ENCODE measurements around the gene WASF1. TPM values are rescaled to one million over a fixed set of nuclear protein-coding genes. Genes with fewer than 3 reads are reported as not detected.

The WASF1 gene
- total RNA-seq, 1 donor from 2014 or later = 0.53 TPM

GRCh38 chr6:110068592-110068967 is 110.9 kb downstream of the WASF1 start:
- no peaks in the 10 kb centered on the region for H3K27me3 ChIP-seq
- TF ChIP-seq CTCF (IDR thresholded peaks at IDR 0.05) = no peak
- no peaks in the 10 kb centered on the region for H3K9me3 ChIP-seq
- no peaks in the 10 kb centered on the region for H3K4me1 ChIP-seq
- H3K27ac ChIP-seq = no peak overlapping the region
- H3K36me3 ChIP-seq = no peaks in the 10 kb centered on the region
- no peak overlapping the region for H3K4me3 ChIP-seq
- DNase-seq (ENCODE audit: low spot score in 2 of 2) = no peak
- intact Hi-C loops (cut with DNase I) = no loop called here

GRCh38 chr6:110067837-110068591 is 111.5 kb downstream of the WASF1 start:
- Histone ChIP-seq H3K9me3 (no peaks in the 10 kb centered on the region), H3K36me3 (no peaks in the 10 kb centered on the region), H3K27me3 (no peaks in the 10 kb centered on the region), H3K4me1 (no peaks in the 10 kb centered on the region), H3K27ac (no peak overlapping the region), H3K4me3 (no peak overlapping the region)
- intact Hi-C loops (cut with DNase I) = no loop called here
- DNase-seq (ENCODE audit: low spot score in 2 of 2) = no peak
- no peak for TF ChIP-seq CTCF (IDR thresholded peaks at IDR 0.05)

- Histone ChIP-seq H3K4me3 (no peak overlapping the region), H3K4me1 (no peaks in the 10 kb centered on the region), H3K27me3 (no peaks in the 10 kb centered on the region), H3K36me3 (no peaks in the 10 kb centered on the region), H3K9me3 (no peaks in the 10 kb centered on the region), H3K27ac (no peak overlapping the region)
- no peak for DNase-seq (ENCODE audit: low spot score in 2 of 2)
- no peak for TF ChIP-seq CTCF (IDR thresholded peaks at IDR 0.05)
- intact Hi-C loops (cut with DNase I) = no loop called here
Measured at GRCh38 chr6:110064744-110065524, 114.5 kb downstream of the WASF1 start.

GRCh38 chr6:110063594-110064263 is 115.7 kb downstream of the WASF1 start:
- Histone ChIP-seq H3K36me3 (no peaks in the 10 kb centered on the region), H3K9me3 (no peaks in the 10 kb centered on the region), H3K27ac (no peak overlapping the region), H3K27me3 (no peaks in the 10 kb centered on the region), H3K4me1 (no peaks in the 10 kb centered on the region), H3K4me3 (no peak overlapping the region)
- no peak for TF ChIP-seq CTCF (IDR thresholded peaks at IDR 0.05)
- intact Hi-C loops (cut with DNase I) = no loop called here
- DNase-seq (ENCODE audit: low spot score in 2 of 2) = no peak

GRCh38 chr6:110055387-110055735 is 124.1 kb downstream of the WASF1 start:
- DNase-seq (ENCODE audit: low spot score in 2 of 2) = no peak
- Histone ChIP-seq H3K27me3 (no peaks in the 10 kb centered on the region), H3K36me3 (no peaks in the 10 kb centered on the region), H3K4me1 (no peaks in the 10 kb centered on the region), H3K4me3 (no peak overlapping the region), H3K27ac (no peak overlapping the region), H3K9me3 (no peaks in the 10 kb centered on the region)
- intact Hi-C loops (cut with DNase I) = loop anchor here (10.0 kb wide), 1 partner anchor 339 kb away; no protein-coding TSS in a partner anchor
- no peak for TF ChIP-seq CTCF (IDR thresholded peaks at IDR 0.05)
